ENCODE measurements around the gene SEPTIN10.

DNA sequence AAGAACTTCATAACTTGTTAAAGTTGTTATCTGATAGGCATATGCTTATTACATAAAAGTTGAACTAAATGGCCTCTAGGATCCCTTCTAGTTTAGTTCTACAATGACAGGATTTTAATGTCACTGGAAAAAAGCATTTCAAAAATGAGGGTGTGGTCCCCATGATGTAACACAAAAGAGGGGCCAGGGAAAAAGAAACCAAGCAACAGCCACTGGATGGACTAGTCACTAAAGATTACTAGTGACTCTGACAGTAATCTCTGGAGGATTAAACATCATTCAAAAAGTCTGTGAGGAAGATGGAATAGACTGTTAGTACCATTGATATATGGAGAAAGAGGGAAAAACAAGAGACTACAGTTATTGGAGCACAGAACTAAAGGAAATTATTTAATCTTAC lies 22.6 kb downstream of the SEPTIN10 start:
- TF ChIP-seq EP300 (conservative IDR thresholded peaks at IDR 0.05; ENCODE audit: poor library complexity, severe bottlenecking) = no peak
- TF ChIP-seq EZH2 (IDR thresholded peaks at IDR 0.05; ENCODE audit: borderline replicate concordance, insufficient read depth, low read length, poor library complexity, severe bottlenecking) = no peak
- no peak for TF ChIP-seq CTCF (IDR thresholded peaks at IDR 0.05; ENCODE audit: poor library complexity, severe bottlenecking)
- TF ChIP-seq MXI1 (conservative IDR thresholded peaks at IDR 0.05; ENCODE audit: poor library complexity, severe bottlenecking) = no peak
- no peak for TF ChIP-seq TAF1 (IDR thresholded peaks at IDR 0.05; ENCODE audit: low read depth)
- TF ChIP-seq, protein P1, sequence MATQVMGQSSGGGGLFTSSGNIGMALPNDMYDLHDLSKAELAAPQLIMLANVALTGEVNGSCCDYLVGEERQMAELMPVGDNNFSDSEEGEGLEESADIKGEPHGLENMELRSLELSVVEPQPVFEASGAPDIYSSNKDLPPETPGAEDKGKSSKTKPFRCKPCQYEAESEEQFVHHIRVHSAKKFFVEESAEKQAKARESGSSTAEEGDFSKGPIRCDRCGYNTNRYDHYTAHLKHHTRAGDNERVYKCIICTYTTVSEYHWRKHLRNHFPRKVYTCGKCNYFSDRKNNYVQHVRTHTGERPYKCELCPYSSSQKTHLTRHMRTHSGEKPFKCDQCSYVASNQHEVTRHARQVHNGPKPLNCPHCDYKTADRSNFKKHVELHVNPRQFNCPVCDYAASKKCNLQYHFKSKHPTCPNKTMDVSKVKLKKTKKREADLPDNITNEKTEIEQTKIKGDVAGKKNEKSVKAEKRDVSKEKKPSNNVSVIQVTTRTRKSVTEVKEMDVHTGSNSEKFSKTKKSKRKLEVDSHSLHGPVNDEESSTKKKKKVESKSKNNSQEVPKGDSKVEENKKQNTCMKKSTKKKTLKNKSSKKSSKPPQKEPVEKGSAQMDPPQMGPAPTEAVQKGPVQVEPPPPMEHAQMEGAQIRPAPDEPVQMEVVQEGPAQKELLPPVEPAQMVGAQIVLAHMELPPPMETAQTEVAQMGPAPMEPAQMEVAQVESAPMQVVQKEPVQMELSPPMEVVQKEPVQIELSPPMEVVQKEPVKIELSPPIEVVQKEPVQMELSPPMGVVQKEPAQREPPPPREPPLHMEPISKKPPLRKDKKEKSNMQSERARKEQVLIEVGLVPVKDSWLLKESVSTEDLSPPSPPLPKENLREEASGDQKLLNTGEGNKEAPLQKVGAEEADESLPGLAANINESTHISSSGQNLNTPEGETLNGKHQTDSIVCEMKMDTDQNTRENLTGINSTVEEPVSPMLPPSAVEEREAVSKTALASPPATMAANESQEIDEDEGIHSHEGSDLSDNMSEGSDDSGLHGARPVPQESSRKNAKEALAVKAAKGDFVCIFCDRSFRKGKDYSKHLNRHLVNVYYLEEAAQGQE (IDR thresholded peaks at IDR 0.05; ENCODE audit: borderline replicate concordance) = no peak
- TF ChIP-seq POLR2AphosphoS5 (IDR thresholded peaks at IDR 0.05) = no peak
